ENCODE measurements around the gene SERPINA6. TPM values are rescaled to one million over a fixed set of nuclear protein-coding genes. Genes with fewer than 3 reads are reported as not detected.

Gene SERPINA6
- total and polyA plus RNA-seq, 12 donors = not detected

DNA sequence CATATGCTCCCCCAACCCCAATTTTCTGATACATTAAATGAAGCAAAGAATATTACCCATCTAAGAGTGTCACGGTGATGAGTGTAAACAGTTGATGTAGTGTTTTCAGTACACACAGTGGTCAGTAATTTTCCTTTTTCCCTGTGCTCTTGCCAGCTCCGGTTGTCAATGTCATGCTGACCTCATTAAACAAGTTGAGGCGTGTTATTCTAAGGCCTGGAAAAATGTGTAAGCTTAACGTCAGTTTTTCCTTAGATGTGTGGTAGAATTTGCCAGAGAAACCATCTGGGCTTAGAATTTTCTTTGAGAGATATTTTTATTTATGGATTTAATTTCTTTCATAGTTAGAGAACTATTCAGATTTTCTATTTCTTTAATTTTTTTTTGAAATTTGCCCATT, 11.7 kb upstream of the SERPINA6 start:
- TF ChIP-seq, protein P1, sequence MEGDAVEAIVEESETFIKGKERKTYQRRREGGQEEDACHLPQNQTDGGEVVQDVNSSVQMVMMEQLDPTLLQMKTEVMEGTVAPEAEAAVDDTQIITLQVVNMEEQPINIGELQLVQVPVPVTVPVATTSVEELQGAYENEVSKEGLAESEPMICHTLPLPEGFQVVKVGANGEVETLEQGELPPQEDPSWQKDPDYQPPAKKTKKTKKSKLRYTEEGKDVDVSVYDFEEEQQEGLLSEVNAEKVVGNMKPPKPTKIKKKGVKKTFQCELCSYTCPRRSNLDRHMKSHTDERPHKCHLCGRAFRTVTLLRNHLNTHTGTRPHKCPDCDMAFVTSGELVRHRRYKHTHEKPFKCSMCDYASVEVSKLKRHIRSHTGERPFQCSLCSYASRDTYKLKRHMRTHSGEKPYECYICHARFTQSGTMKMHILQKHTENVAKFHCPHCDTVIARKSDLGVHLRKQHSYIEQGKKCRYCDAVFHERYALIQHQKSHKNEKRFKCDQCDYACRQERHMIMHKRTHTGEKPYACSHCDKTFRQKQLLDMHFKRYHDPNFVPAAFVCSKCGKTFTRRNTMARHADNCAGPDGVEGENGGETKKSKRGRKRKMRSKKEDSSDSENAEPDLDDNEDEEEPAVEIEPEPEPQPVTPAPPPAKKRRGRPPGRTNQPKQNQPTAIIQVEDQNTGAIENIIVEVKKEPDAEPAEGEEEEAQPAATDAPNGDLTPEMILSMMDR (IDR thresholded peaks at IDR 0.05) = no peak
- no peak for ATAC-seq

DNA sequence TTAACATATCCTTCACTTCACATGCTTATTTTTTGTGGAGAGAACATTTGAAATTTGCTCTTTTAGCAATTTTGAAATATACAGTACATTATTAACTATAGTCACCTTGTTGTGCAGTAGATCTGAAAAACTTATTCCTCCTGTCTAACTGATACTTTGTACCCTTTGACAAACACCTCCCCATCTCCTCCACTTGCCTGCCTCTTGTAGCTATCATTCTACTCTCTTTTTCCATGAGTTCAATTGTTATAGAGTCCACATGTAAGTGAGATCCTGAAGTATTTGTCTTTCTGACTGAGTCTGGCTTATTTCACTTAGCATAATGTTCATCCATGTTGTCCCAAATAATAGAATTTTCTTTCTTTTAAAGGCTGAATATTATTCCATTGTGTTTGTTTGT, 9.5 kb upstream of the SERPINA6 start:
- no peaks in the 10 kb centered on the region for H3K4me1 ChIP-seq
- no peak for DNase-seq
- no peaks in the 10 kb centered on the region for H3K9me3 ChIP-seq
- TF ChIP-seq, protein P1 (IDR thresholded peaks at IDR 0.05) = no peak
- H3K36me3 ChIP-seq = no peaks in the 10 kb centered on the region
- ATAC-seq = no peak
- intact Hi-C loops (cut with DNase I) = no loop called here
- no peak overlapping the region for H3K27ac ChIP-seq
- H3K27me3 ChIP-seq = peaks cover 0 to 8% (median 6%) of the 10 kb centered on the region in 7 donors
- H3K4me3 ChIP-seq = no peak overlapping the region

More for the DNA sequence above, 11.7 kb upstream of the SERPINA6 start:
- no peaks in the 10 kb centered on the region for H3K36me3 ChIP-seq
- H3K9me3 ChIP-seq = no peaks in the 10 kb centered on the region
- intact Hi-C loops (cut with DNase I) = no loop called here
- H3K4me1 ChIP-seq = no peaks in the 10 kb centered on the region
- H3K27ac ChIP-seq = no peak overlapping the region
- H3K27me3 ChIP-seq = peaks cover 0 to 8% (median 6%) of the 10 kb centered on the region in 7 donors
- 64 to 81% methylated on average over 4 of the region's 4 CpGs for WGBS, 2 donors
- DNase-seq = no peak
- no peak overlapping the region for H3K4me3 ChIP-seq

DNA sequence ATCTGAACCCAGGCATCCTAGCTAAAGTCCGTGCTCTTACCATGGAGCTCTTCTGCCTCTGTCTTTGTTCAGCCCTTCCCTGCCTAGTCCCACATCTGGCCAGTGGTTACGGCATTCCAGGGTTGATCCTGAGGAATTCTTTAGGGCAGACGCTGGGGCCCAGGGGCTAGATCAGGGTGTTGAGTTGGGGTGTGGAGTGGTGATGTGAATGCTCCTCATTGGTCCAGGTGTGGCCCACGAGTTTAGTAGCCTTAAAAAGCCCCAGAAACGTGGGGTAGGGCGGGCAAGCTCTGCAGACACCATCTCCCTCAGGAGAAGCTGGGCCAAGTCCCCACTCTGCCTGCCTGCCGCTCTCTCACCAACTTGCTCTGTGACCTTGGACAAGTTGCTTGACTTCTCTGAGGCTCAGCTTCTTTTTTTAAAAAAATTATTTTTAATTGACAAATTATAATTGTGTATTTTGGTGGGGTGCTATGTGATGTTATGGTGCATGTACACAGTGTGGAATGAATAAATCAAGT, 9.0 kb upstream of the SERPINA6 start:
- H3K27me3 ChIP-seq = peaks cover 0 to 8% (median 6%) of the 10 kb centered on the region in 7 donors
- no peaks in the 10 kb centered on the region for H3K4me1 ChIP-seq
- TF ChIP-seq, protein P1 (IDR thresholded peaks at IDR 0.05) = no peak
- no peaks in the 10 kb centered on the region for H3K9me3 ChIP-seq
- no peak overlapping the region for H3K27ac ChIP-seq
- no peak overlapping the region for H3K4me3 ChIP-seq
- H3K36me3 ChIP-seq = no peaks in the 10 kb centered on the region
- WGBS, 2 donors = 64 to 67% methylated on average over 7 of the region's 7 CpGs
- DNase-seq = no peak
- ATAC-seq = no peak
- intact Hi-C loops (cut with DNase I) = no loop called here

DNA sequence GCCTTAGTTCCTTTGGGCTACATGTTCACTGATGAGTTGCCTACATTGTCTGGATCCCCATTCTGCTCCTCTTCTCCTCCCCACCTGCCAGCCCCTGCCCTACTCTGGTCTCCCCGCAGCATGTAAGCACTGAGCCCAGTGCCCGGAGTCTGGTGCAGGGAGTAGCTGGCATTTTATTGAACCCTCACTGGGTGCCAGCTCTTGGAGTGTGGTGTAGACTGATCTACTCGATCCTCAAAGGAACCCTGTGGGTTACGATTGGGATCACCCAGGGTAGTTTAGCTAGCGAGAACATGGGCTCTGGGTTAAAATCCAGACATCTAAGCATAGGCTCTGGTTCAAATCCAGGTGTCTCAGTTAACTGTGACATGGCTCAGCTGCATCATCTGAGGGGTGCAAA, 8.3 kb upstream of the SERPINA6 start:
- Histone ChIP-seq H3K27ac (no peak overlapping the region), H3K4me3 (no peak overlapping the region), H3K27me3 (peaks cover 0 to 8% (median 6%) of the 10 kb centered on the region in 7 donors), H3K36me3 (no peaks in the 10 kb centered on the region), H3K9me3 (peaks cover 0 to 5% (median 0%) of the 10 kb centered on the region in 11 donors), H3K4me1 (no peaks in the 10 kb centered on the region)
- intact Hi-C loops (cut with DNase I) = no loop called here
- no peak for ATAC-seq
- no peak for DNase-seq
- WGBS, 2 donors = 87 to 94% methylated on average over 5 of the region's 5 CpGs
- TF ChIP-seq, protein P1 (IDR thresholded peaks at IDR 0.05) = no peak

Data from heart right ventricle (tissue), 16 donors.